Measurements from ENCODE around the gene KRTDAP.
"Not testable (repeated sequence)": the region's sequence is repeated elsewhere in the genome, so short reads cannot be mapped to it uniquely, and the experiment has no call there.

The KRTDAP gene

DNA sequence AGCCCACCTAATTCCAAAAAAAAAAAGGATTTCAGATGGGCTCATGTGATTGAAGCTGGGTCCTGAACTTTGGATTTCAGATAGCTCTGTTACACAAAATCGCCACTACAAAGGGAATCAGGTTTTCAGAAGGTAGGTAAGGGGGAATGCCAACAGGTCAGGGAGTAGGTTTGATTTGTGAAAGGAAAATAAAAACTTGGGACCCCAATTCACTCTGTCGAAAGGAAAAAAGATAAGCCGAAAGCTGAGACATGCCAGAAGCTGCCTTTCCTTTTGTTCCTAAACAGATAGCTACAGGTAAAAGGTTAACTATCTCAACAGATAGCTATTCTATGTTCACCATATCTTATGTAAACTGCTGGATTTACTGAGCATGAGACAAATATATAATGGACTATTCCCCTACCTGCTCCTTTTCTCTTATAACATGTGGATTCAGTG is 4.0 kb downstream of the KRTDAP start:
- TF ChIP-seq POLR2AphosphoS5 (IDR thresholded peaks at IDR 0.05; ENCODE audit: borderline replicate concordance, low read depth, low read length) (no peak), FOXP2 (optimal IDR thresholded peaks at IDR 0.05; ENCODE audit: control extremely low read depth, extremely low read length, insufficient read depth) (no peak), EZH2 (IDR thresholded peaks at IDR 0.05) (no peak)
- H3K9ac ChIP-seq (ENCODE audit: insufficient read length) = no peak overlapping the region
- no peak overlapping the region for H3K27ac ChIP-seq
- DNase-seq (ENCODE audit: low read depth, low spot score) = no peak
- H3K9me3 ChIP-seq (ENCODE audit: low read depth, low read length) = no peaks in the 10 kb centered on the region
- no peaks in the 10 kb centered on the region for H3K36me3 ChIP-seq (ENCODE audit: insufficient read depth, low read length)
- H3K4me3 ChIP-seq = no peak overlapping the region

DNA sequence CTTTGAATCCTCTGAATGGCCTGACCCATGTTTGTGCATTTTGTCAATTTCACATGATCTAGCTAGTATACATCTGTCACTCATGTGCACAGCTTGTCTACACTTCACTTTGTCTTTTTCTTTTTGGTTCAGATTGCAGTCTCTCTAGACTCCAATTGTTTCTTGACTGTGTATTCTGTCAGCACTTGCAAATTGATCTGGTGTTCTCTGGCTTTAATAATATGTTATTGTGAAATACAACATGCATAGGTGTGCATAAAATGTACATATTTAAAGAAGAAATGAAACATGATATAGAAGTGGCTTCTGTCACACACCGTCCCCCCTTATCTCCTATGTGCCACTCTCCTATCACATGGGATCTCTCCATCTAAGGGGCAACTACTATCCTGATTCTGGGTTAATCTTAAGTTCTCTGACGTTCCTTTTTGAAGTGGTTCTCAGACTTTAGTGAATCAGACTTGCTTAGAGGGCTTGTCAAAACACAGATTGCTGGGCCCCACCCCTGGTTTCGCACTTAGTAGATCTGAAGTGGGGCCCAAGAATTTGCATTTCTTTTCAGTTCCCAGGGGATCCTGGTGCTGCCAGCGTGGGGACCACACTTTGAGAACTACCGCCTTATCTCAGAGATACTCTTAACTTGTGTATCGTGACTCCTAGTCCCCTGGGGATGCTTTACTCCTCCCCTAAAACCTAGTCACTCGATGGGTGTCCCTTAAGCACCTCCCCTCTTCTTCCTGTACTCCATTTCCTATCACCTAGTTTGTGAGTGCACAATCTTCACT is 5.8 kb downstream of the KRTDAP start:
- no peaks in the 10 kb centered on the region for H3K9me3 ChIP-seq (ENCODE audit: low read depth, low read length)
- no peak overlapping the region for H3K9ac ChIP-seq (ENCODE audit: insufficient read length)
- TF ChIP-seq FOXP2 (optimal IDR thresholded peaks at IDR 0.05; ENCODE audit: control extremely low read depth, extremely low read length, insufficient read depth) (no peak), EZH2 (IDR thresholded peaks at IDR 0.05) (no peak), POLR2AphosphoS5 (IDR thresholded peaks at IDR 0.05; ENCODE audit: borderline replicate concordance, low read depth, low read length) (no peak)
- DNase-seq (ENCODE audit: low read depth, low spot score) = no peak
- H3K36me3 ChIP-seq (ENCODE audit: insufficient read depth, low read length) = no peaks in the 10 kb centered on the region
- H3K4me3 ChIP-seq = no peak overlapping the region
- no peak overlapping the region for H3K27ac ChIP-seq

DNA sequence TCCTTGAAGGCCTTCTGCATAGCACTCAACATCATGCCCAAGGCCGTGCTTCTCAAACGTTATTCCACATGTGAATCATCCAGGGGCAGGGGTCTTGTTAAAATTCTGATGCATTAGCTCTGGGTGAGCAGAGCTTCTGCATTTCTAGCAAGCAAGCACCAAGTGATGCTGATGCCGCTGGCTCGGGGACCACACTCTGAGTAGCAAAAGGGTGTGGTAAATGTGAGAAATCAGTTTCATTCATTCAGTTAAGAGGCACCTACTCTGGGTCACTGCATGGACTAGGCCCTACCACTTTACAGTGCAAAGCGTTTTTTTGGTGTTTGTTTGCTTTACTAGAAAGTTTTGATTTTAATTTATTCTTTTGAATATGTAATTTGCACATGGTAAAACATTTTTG is 7.2 kb downstream of the KRTDAP start:
- no peak overlapping the region for H3K4me3 ChIP-seq
- H3K27ac ChIP-seq = no peak overlapping the region
- DNase-seq (ENCODE audit: low read depth, low spot score) = no peak
- no peak for TF ChIP-seq FOXP2 (optimal IDR thresholded peaks at IDR 0.05; ENCODE audit: control extremely low read depth, extremely low read length, insufficient read depth)
- TF ChIP-seq EZH2 (IDR thresholded peaks at IDR 0.05) = no peak
- no peak for TF ChIP-seq POLR2AphosphoS5 (IDR thresholded peaks at IDR 0.05; ENCODE audit: borderline replicate concordance, low read depth, low read length)
- H3K36me3 ChIP-seq (ENCODE audit: insufficient read depth, low read length) = no peaks in the 10 kb centered on the region
- H3K9me3 ChIP-seq (ENCODE audit: low read depth, low read length) = no peaks in the 10 kb centered on the region
- no peak overlapping the region for H3K9ac ChIP-seq (ENCODE audit: insufficient read length)

DNA sequence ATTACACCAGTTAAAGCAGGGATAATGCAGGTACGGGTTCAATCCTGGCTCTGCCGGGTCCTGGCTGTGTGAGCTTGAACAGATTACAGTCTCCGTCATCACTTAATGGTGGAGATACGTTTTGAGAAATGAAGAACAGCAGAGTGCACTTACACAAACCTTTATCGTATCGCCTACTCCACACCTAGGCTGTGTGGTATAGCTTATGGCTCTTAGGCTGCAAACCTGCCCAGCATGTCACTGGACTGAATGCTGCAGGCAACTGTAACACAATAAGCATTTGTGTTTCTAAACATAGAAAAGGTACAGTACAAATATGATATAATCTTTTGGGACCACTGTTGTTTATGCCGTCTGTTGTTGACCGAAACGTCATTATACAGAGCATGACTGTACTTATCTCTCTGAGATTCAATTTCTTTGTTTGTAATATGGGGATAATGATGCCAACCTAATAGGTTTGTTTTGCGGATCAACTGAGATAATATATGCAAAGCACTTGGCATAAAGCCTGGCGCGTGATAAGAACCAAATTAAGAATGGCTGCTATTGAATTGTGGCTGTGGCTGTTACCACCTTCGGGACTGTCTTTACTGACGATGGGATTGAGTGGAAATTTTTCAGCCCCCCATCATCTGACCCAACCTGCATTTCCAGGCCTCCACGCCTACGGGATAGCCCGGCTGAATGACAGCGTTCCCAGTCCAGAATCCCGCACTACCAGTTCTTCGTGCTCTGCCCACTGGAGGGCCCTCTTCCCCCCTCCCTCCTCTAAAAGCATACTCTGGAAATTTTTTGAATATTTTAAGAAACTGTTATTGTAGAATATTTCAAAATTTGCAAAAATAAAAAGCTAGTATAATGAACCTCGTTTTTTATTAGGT is 11.2 kb downstream of the KRTDAP start:
- no peaks in the 10 kb centered on the region for H3K9me3 ChIP-seq (ENCODE audit: low read depth, low read length)
- H3K36me3 ChIP-seq (ENCODE audit: insufficient read depth, low read length) = no peaks in the 10 kb centered on the region
- no peak overlapping the region for H3K9ac ChIP-seq (ENCODE audit: insufficient read length)
- no peak overlapping the region for H3K27ac ChIP-seq
- TF ChIP-seq FOXP2 (optimal IDR thresholded peaks at IDR 0.05; ENCODE audit: control extremely low read depth, extremely low read length, insufficient read depth) (no peak), POLR2AphosphoS5 (IDR thresholded peaks at IDR 0.05; ENCODE audit: borderline replicate concordance, low read depth, low read length) (no peak), EZH2 (IDR thresholded peaks at IDR 0.05) (no peak)
- no peak for DNase-seq (ENCODE audit: low read depth, low spot score)
- no peak overlapping the region for H3K4me3 ChIP-seq

DNA sequence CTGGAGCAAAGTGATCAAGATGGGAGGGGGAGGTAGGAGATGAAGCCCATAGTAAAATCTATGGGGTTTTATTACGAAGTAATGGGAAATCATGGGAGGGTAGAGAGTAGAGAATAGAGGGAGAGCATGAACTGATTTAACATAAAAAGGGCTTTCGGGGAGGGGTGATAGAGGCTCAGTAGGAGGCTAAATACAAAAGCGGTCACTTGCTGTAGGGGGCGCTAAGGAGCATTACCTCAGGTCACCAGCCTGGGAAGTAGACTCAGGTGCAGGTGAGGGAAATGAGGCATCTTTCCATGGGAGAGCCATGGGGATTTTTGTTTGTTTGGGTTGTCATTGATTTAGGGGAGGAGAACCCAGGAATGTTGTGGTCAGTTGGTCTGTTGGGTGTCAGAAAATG is 14.1 kb downstream of the KRTDAP start:
- no peak overlapping the region for H3K4me3 ChIP-seq
- no peak for DNase-seq (ENCODE audit: low read depth, low spot score)

DNA sequence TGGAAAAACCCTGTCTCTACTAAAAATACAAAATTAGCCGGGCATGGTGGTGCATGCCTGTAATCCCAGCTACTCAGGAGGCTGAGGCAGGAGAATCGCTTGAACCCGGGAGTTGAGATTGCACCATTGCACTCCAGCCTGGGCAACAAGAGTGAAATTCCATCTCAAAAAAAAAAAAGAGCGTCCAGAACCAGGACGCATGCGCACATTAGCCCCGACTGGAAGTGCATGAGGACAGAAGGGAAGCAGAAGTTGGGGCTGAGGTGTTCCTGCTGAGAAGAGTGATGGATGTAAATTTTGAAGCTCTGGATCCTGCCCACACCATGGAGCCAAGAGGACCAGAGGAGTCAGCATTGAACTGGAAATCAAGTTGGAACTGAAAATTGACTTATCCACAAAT is 15.7 kb downstream of the KRTDAP start:
- H3K9ac ChIP-seq (ENCODE audit: insufficient read length); DNase-seq (ENCODE audit: low read depth, low spot score); H3K4me3 ChIP-seq; H3K27ac ChIP-seq; H3K9me3 ChIP-seq (ENCODE audit: low read depth, low read length); H3K36me3 ChIP-seq (ENCODE audit: insufficient read depth, low read length): not testable (repeated sequence)

More for the DNA sequence above, 14.1 kb downstream of the KRTDAP start:
- H3K9me3 ChIP-seq (ENCODE audit: low read depth, low read length) = no peaks in the 10 kb centered on the region
- H3K9ac ChIP-seq (ENCODE audit: insufficient read length) = no peak overlapping the region
- no peak for TF ChIP-seq POLR2AphosphoS5 (IDR thresholded peaks at IDR 0.05; ENCODE audit: borderline replicate concordance, low read depth, low read length)
- TF ChIP-seq FOXP2 (optimal IDR thresholded peaks at IDR 0.05; ENCODE audit: control extremely low read depth, extremely low read length, insufficient read depth) = no peak
- no peak for TF ChIP-seq EZH2 (IDR thresholded peaks at IDR 0.05)
- no peaks in the 10 kb centered on the region for H3K36me3 ChIP-seq (ENCODE audit: insufficient read depth, low read length)
- H3K27ac ChIP-seq = no peak overlapping the region

DNA sequence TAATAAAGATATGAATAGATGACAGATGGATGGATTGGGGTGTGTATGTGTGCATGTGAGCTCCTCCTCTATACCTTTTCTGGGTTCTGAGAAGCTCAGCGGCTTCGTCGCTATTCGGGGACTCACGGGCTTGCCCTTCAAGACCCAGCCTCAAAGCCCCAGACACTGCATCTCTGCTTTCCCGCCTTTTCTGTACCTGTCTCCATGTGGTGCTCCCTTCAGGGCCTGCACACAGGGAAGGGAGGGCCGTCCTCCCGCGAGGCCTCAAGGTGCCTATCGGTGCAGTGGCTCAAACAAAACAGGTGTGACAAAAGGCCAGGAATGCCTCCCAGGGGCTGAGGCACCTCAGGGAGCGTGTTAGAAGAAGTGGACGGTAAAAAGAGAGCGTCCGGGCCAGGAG is 16.2 kb downstream of the KRTDAP start:
- Histone ChIP-seq H3K4me3 (no peak overlapping the region), H3K9ac (ENCODE audit: insufficient read length) (no peak overlapping the region), H3K36me3 (ENCODE audit: insufficient read depth, low read length) (no peaks in the 10 kb centered on the region), H3K27ac (no peak overlapping the region), H3K9me3 (ENCODE audit: low read depth, low read length) (no peaks in the 10 kb centered on the region)
- no peak for DNase-seq (ENCODE audit: low read depth, low spot score)
- no peak for TF ChIP-seq EZH2 (IDR thresholded peaks at IDR 0.05)

DNA sequence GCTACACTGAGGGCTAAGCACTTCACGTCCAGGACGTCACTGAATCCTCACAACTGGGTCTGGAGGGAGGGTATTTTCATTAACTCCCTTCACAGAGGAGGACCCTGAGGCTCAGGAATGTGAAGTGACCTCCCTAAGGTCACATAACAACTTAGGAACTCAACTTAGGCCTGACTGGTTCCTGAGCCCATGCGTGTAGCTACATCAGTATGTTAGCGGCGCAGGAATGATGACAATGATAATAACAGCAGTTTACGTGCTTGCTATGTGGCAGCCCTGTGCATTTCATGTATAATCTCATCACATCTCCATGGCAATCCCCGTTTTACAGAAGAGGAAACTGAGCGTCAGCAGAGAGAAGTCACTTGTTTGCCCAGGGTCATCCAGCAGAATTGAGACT is 18.3 kb downstream of the KRTDAP start:
- no peak overlapping the region for H3K4me3 ChIP-seq
- no peaks in the 10 kb centered on the region for H3K9me3 ChIP-seq (ENCODE audit: low read depth, low read length)
- TF ChIP-seq FOXP2 (optimal IDR thresholded peaks at IDR 0.05; ENCODE audit: control extremely low read depth, extremely low read length, insufficient read depth) = no peak
- TF ChIP-seq POLR2AphosphoS5 (IDR thresholded peaks at IDR 0.05; ENCODE audit: borderline replicate concordance, low read depth, low read length) = no peak
- no peak for TF ChIP-seq EZH2 (IDR thresholded peaks at IDR 0.05)
- no peak overlapping the region for H3K27ac ChIP-seq
- DNase-seq (ENCODE audit: low read depth, low spot score) = no peak
- no peak overlapping the region for H3K9ac ChIP-seq (ENCODE audit: insufficient read length)
- H3K36me3 ChIP-seq (ENCODE audit: insufficient read depth, low read length) = no peaks in the 10 kb centered on the region

DNA sequence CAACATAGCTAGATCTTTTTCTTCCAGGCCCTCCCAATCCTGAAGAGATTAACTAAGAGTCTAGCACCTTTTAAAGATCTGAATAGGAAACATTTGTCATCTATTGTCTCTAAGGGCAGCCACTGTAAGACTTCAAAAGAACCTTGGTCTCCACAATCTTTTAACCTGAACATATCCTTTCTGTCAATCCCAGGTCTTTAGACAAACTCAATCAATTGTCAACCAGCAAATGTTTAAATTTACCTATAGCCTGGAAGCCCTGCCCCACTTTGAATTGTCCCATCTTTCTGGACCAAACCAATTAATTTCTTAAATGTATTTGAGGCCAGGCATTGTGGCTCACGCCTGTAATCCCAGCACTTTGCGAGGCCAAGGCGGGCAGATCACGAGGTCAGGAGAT is 19.2 kb downstream of the KRTDAP start:
- not testable (repeated sequence) for H3K36me3 ChIP-seq (ENCODE audit: insufficient read depth, low read length); H3K4me3 ChIP-seq; H3K9ac ChIP-seq (ENCODE audit: insufficient read length); H3K27ac ChIP-seq; H3K9me3 ChIP-seq (ENCODE audit: low read depth, low read length); DNase-seq (ENCODE audit: low read depth, low spot score)

All from SK-N-MC (cell line).